Subcutaneous adipose tissue (tissue), 4 donors: ENCODE results near the gene HTRA3. TPM values are rescaled to one million over a fixed set of nuclear protein-coding genes. Genes with fewer than 3 reads are reported as not detected.

Experiments used
- CTCF ChIP-seq: fragments of 450-650 bp; IDR thresholded peaks from one replicate; pipeline ENCODE4 v1.5.1; 2016; ENCODE audit warnings: low read depth, mild to moderate bottlenecking, control low read depth, antibody characterized with exemption, moderate library complexity
- total RNA-seq, 4 donors: library from RNA; depleted of rRNA; stranded (reverse); fragments of >200 nt; gene quantifications; one replicate each; pipeline ENCODE4 v1.1.0, GENCODE V29; 2016

The HTRA3 gene
- total RNA-seq, 4 donors from 2014 or later, result 40.7 to 65.9 (median 56.9) TPM

- TF ChIP-seq CTCF, result no peak
Observed at GRCh38 chr4:8335848-8336247, 66.3 kb downstream of the HTRA3 start.

GRCh38 chr4:8336412-8337075, 67.0 kb downstream of the HTRA3 start:
- no peak for TF ChIP-seq CTCF

GRCh38 chr4:8338351-8338961, 68.9 kb downstream of the HTRA3 start:
- TF ChIP-seq CTCF, result no peak

- TF ChIP-seq CTCF, result no peak
Observed at GRCh38 chr4:8340781-8341241, 71.3 kb downstream of the HTRA3 start.

- no peak for TF ChIP-seq CTCF
Observed at GRCh38 chr4:8341691-8342090, 72.1 kb downstream of the HTRA3 start.

GRCh38 chr4:8342651-8343261, 73.2 kb downstream of the HTRA3 start:
- TF ChIP-seq CTCF, result no peak

GRCh38 chr4:8343262-8343966, 73.9 kb downstream of the HTRA3 start:
- no peak for TF ChIP-seq CTCF
